ENCODE data around the gene FXR1.
"Not testable (repeated sequence)": the region's sequence is repeated elsewhere in the genome, so short reads cannot be mapped to it uniquely, and the experiment has no call there.

Gene FXR1

DNA sequence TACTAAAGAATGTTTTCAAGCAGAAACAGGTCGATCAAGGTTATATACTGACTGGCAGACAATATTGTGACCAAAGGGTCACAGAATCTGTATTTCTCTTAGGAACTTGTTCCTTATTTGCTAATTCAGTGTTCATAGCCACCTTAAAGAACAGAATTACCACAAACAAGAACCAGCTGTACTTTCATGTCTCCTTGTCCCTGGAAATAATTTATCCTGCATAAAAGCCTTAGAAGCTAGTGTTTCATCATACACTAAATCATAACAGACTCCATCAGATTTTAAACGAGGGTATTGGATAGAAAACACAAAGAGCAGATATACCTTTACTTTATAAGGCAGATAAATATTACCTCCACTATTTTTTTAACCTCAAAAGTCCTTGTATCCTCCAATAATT, 70.7 kb downstream of the FXR1 start:
- Mint-ChIP-seq H3K27ac (peak overlapping the region; percentile 49 to 92 (median 52)), H3K4me3 (no peak overlapping the region), H3K9me3 (no peaks in the 10 kb centered on the region), H3K36me3 (ENCODE audit: low read depth) (peaks cover 31% of the 10 kb centered on the region), H3K4me1 (no peaks in the 10 kb centered on the region), H3K27me3 (ENCODE audit: low read depth) (no peaks in the 10 kb centered on the region)
- no peak for TF ChIP-seq CTCF (IDR thresholded peaks at IDR 0.05; ENCODE audit: unreplicated experiment in 3 of 3)

GRCh38 chr3:180986366-180986765, 73.9 kb downstream of the FXR1 start:
- not testable (repeated sequence) for H3K27me3 Mint-ChIP-seq (ENCODE audit: low read depth); H3K4me1 Mint-ChIP-seq; H3K9me3 Mint-ChIP-seq; H3K27ac Mint-ChIP-seq
- Mint-ChIP-seq H3K4me3 (peak overlapping the region in 1 of 3 experiments; percentile 30), H3K36me3 (ENCODE audit: low read depth) (peaks cover 26% of the 10 kb centered on the region)

DNA sequence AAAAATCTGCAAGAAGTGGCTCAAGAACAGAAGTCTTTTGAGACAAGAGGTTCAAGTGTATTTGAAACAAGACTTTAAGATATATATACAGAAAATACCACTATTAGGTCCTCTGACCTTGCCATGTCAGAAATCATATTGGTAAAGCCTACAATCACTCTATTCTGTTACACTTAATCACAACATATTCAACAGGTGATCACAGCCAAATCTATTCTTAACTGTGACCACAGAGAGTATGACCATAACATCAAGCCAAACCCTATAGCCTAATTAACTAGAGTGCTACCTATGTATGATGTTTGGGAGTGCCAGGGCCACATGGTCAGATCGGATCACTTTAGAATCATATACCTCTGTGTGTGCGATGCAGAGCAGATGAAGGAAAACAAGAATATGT, 74.9 kb downstream of the FXR1 start:
- Mint-ChIP-seq H3K27me3 (ENCODE audit: low read depth) (no peaks in the 10 kb centered on the region), H3K4me3 (peak overlapping the region; percentile 59 to 97 (median 62)), H3K9me3 (no peaks in the 10 kb centered on the region), H3K4me1 (peaks cover 11% of the 10 kb centered on the region), H3K36me3 (ENCODE audit: low read depth) (peaks cover 26% of the 10 kb centered on the region), H3K27ac (peak overlapping the region in 2 of 3 experiments; percentile 21 to 23)
- TF ChIP-seq CTCF (IDR thresholded peaks at IDR 0.05; ENCODE audit: unreplicated experiment in 3 of 3) = no peak

GRCh38 chr3:180989291-180990163, 77.1 kb downstream of the FXR1 start, which contains the start of gene DNAJC19:
Gene DNAJC19 (minus strand): TSS chr3:180989736. CDS start chr3:180989602, 134 bp downstream.
- H3K36me3 Mint-ChIP-seq (ENCODE audit: low read depth) = peaks cover 21% of the 10 kb centered on the region
- H3K27me3 Mint-ChIP-seq (ENCODE audit: low read depth) = no peaks in the 10 kb centered on the region
- peak within 1 kb of the TSS; percentile 90 to 97 (median 97) for H3K27ac Mint-ChIP-seq
- TF ChIP-seq CTCF (IDR thresholded peaks at IDR 0.05; ENCODE audit: unreplicated experiment in 3 of 3) = no peak
- H3K9me3 Mint-ChIP-seq = no peaks in the 10 kb centered on the region
- peaks cover 11% of the 10 kb centered on the region for H3K4me1 Mint-ChIP-seq
- H3K4me3 Mint-ChIP-seq = peak within 1 kb of the TSS; percentile 97 to 100 (median 98)

DNA sequence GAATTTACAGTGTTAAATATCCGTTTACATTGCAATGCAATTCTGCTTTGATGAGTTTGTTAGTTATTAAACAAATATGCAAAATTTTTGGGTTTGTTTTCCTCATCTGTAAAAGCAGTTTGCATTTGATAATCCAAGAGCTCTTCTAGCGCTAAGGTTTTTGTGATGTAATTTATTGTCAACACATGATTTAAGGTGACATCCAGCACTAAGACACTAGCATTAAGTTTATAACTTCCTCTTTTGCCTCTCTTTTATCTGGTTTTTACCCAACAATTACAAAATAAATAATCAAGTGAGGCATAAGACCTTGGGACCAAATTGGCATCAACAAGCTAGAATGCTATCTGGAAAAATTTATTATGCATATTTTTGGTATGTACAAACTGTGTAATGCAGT, 78.0 kb downstream of the FXR1 start:
- peaks cover 3% of the 10 kb centered on the region for H3K27me3 Mint-ChIP-seq (ENCODE audit: low read depth)
- H3K4me3 Mint-ChIP-seq = peak overlapping the region; percentile 97 to 100 (median 98)
- H3K9me3 Mint-ChIP-seq = no peaks in the 10 kb centered on the region
- peak overlapping the region in 2 of 3 experiments; percentile 97 for H3K27ac Mint-ChIP-seq
- H3K36me3 Mint-ChIP-seq (ENCODE audit: low read depth) = peaks cover 16% of the 10 kb centered on the region
- no peak for TF ChIP-seq CTCF (IDR thresholded peaks at IDR 0.05; ENCODE audit: unreplicated experiment in 3 of 3)
- H3K4me1 Mint-ChIP-seq = peaks cover 11% of the 10 kb centered on the region

GRCh38 chr3:180996415-180996932, 84.0 kb downstream of the FXR1 start:
- no peak overlapping the region for H3K27ac Mint-ChIP-seq
- H3K36me3 Mint-ChIP-seq (ENCODE audit: low read depth) = no peaks in the 10 kb centered on the region
- H3K4me1 Mint-ChIP-seq = peaks cover 1% of the 10 kb centered on the region

DNA sequence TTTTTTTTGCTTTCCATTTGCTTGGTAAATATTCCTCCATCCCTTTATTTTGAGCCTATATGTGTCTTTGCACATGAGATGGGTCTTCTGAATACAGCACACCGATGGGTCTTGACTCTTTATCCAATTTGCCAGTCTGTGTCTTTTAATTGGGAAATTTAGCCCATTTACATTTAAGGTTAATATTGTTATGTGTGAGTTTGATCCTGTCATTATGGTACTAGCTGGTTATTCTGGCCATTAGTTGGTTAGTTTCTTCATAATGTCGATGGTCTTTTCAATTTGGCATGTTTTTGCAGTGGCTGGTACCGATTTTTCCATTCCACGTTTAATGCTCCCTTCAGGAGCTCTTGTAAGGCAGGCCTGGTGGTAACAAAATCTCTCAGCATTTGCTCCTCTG, 89.9 kb downstream of the FXR1 start:
- H3K4me3 Mint-ChIP-seq; H3K4me1 Mint-ChIP-seq; H3K36me3 Mint-ChIP-seq (ENCODE audit: low read depth); H3K27me3 Mint-ChIP-seq (ENCODE audit: low read depth); H3K27ac Mint-ChIP-seq: not testable (repeated sequence)
- peaks cover 19% of the 10 kb centered on the region for H3K9me3 Mint-ChIP-seq

More at GRCh38 chr3:180996415-180996932, 84.0 kb downstream of the FXR1 start:
- H3K9me3 Mint-ChIP-seq = peaks cover 10% of the 10 kb centered on the region
- H3K4me3 Mint-ChIP-seq = no peak overlapping the region
- TF ChIP-seq CTCF (IDR thresholded peaks at IDR 0.05; ENCODE audit: unreplicated experiment in 3 of 3) = no peak
- peaks cover 11% of the 10 kb centered on the region for H3K27me3 Mint-ChIP-seq (ENCODE audit: low read depth)

GRCh38 chr3:181003469-181003868, 91.0 kb downstream of the FXR1 start:
- H3K9me3 Mint-ChIP-seq = peaks cover 19% of the 10 kb centered on the region
- H3K27me3 Mint-ChIP-seq (ENCODE audit: low read depth); H3K4me1 Mint-ChIP-seq; H3K4me3 Mint-ChIP-seq; H3K27ac Mint-ChIP-seq; H3K36me3 Mint-ChIP-seq (ENCODE audit: low read depth): not testable (repeated sequence)

Data from nephron (organoid).